Fibroblast of villous mesenchyme (primary cell): ENCODE results near the gene CSF3. TPM values are rescaled to one million over a fixed set of nuclear protein-coding genes. Genes with fewer than 3 reads are reported as not detected.

Experiments used
- DNase-seq: peaks from one replicate; pipeline ENCODE4 v3.0.0-alpha.2; 2010; ENCODE audit warnings: low read depth
- H3K4me3 ChIP-seq: 2 replicates; pipeline ENCODE4 v1.5.1; 2011; ENCODE audit warnings: low read depth, mild to moderate bottlenecking, low read length
- CTCF ChIP-seq: IDR thresholded peaks from 2 replicates; pipeline ENCODE4 v1.5.1; 2012; ENCODE audit warnings: low read depth, mild to moderate bottlenecking, low read length; ENCODE audit not compliant: insufficient read depth
- total RNA-seq: library from RNA; depleted of rRNA; stranded (reverse); fragments of >200 nt; gene quantifications from 2 replicates; pipeline ENCODE4 v1.2.3, GENCODE V29; 2012

CSF3 gene
- total RNA-seq, 1 donor, result 4.3 TPM

GRCh38 chr17:40018211-40019121 lies 3.2 kb downstream of the CSF3 start:
- no peak overlapping the region for H3K4me3 ChIP-seq
- DNase-seq, result no peak

GRCh38 chr17:40019140-40019991 lies 4.1 kb downstream of the CSF3 start:
- DNase-seq, result peak; percentile 73
- H3K4me3 ChIP-seq, result no peak overlapping the region
- TF ChIP-seq CTCF, result no peak

More at GRCh38 chr17:40018211-40019121, 3.2 kb downstream of the CSF3 start:
- TF ChIP-seq CTCF, result no peak

GRCh38 chr17:40020146-40020545 lies 4.9 kb downstream of the CSF3 start:
- TF ChIP-seq CTCF, result no peak
- no peak overlapping the region for H3K4me3 ChIP-seq
- DNase-seq, result no peak

GRCh38 chr17:40021451-40021971 lies 6.3 kb downstream of the CSF3 start:
- peak; percentile 41 for DNase-seq
- no peak for TF ChIP-seq CTCF
- H3K4me3 ChIP-seq, result no peak overlapping the region

GRCh38 chr17:40022497-40022896 lies 7.3 kb downstream of the CSF3 start:
- TF ChIP-seq CTCF, result no peak
- H3K4me3 ChIP-seq, result no peak overlapping the region
- no peak for DNase-seq

- DNase-seq, result no peak
- no peak overlapping the region for H3K4me3 ChIP-seq
- no peak for TF ChIP-seq CTCF
These were observed 7.8 kb downstream of the CSF3 start for GRCh38 chr17:40022961-40023541.
